WTC11 (cell line): ENCODE data around the gene BOLA2B. TPM values are rescaled to one million over a fixed set of nuclear protein-coding genes. Genes with fewer than 3 reads are reported as not detected.
A peak's percentile ranks its signal among the peaks of the same experiment; 100 is the strongest.

Experiments used
- ATAC-seq: fragments of 200-7000 bp; cut with Tn5 transposase; 2 replicates; pipeline ENCODE4 v1.10.0; 2021; ENCODE audit warnings: mild to moderate bottlenecking, moderate library complexity
- CTCF ChIA-PET: fragments of 300-600 bp; sonication (Branson Sonifier 250); formaldehyde crosslinking; loops from one replicate; lab custom pipeline; 2021; ENCODE audit warnings: antibody characterized with exemption; lab: Charles Lee
- POLR2A ChIA-PET: fragments of 350-600 bp; sonication (Branson Sonifier 250); formaldehyde crosslinking; loops from one replicate; lab custom pipeline; 2021; ENCODE audit warnings: antibody characterized with exemption; lab: Charles Lee
- DNase-seq: peaks from one replicate; pipeline ENCODE4 v3.0.0; 2021; ENCODE audit warnings: low spot score
- H3K27ac Mint-ChIP-seq: 2 replicates; pipeline ENCODE4 v1.8.0; 2021; ENCODE audit warnings: mixed read lengths
- H3K27me3 Mint-ChIP-seq: 2 replicates; pipeline ENCODE4 v1.8.0; 2021; ENCODE audit warnings: low read depth, mild to moderate bottlenecking, moderate library complexity, mixed read lengths
- H3K36me3 Mint-ChIP-seq: 2 replicates; pipeline ENCODE4 v1.8.0; 2021; ENCODE audit warnings: mixed read lengths
- H3K4me1 Mint-ChIP-seq: 2 replicates; pipeline ENCODE4 v1.8.0; 2022; ENCODE audit warnings: mixed read lengths
- H3K4me3 Mint-ChIP-seq: 2 replicates; pipeline ENCODE4 v1.8.0; 2021; ENCODE audit warnings: mild to moderate bottlenecking, moderate library complexity, mixed read lengths
- H3K9me3 Mint-ChIP-seq: 2 replicates; pipeline ENCODE4 v1.8.0; 2021; ENCODE audit warnings: mixed read lengths
- GABPB1 ChIP-seq: sonication (generic); formaldehyde crosslinking; IDR thresholded peaks from 2 replicates; pipeline ENCODE4 v1.8.1; 2023; ENCODE audit warnings: mild to moderate bottlenecking, missing genetic modification reagents
- MXD4 ChIP-seq: fragments of 250-450 bp; sonication (Bioruptor Pico); IDR thresholded peaks from 2 replicates; pipeline ENCODE4 v1.8.0; 2021; ENCODE audit warnings: mild to moderate bottlenecking, moderate library complexity, borderline replicate concordance
- PRRX2 ChIP-seq: fragments of 250-450 bp; sonication (Bioruptor Pico); IDR thresholded peaks from 2 replicates; pipeline ENCODE4 v1.8.0; 2021; ENCODE audit warnings: mild to moderate bottlenecking
- TP53 ChIP-seq: sonication (generic); formaldehyde crosslinking; IDR thresholded peaks from 2 replicates; pipeline ENCODE4 v1.8.1; 2023; ENCODE audit warnings: mild to moderate bottlenecking, missing genetic modification reagents
- ZNF263 ChIP-seq: sonication (generic); formaldehyde crosslinking; IDR thresholded peaks from 2 replicates; pipeline ENCODE4 v1.8.1; 2022; ENCODE audit warnings: low read depth, mild to moderate bottlenecking, moderate library complexity, missing genetic modification reagents
- total RNA-seq: library from RNA; stranded (reverse); gene quantifications from 3 replicates; pipeline ENCODE4 v1.2.3, GENCODE V29; 2021
- TF ChIP-seq, protein P1 (sequence below): fragments of 250-450 bp; sonication (Bioruptor Pico); IDR thresholded peaks from 2 replicates; pipeline ENCODE4 v1.9.0; 2021; ENCODE audit warnings: mild to moderate bottlenecking, borderline replicate concordance
- TF ChIP-seq, protein P2 (sequence below): sonication (generic); formaldehyde crosslinking; conservative IDR thresholded peaks from 2 replicates; pipeline ENCODE4 v1.8.1; 2023; ENCODE audit warnings: mild to moderate bottlenecking, low read depth, missing genetic modification reagents, moderate library complexity
- TF ChIP-seq, protein P3 (sequence below): fragments of 200-600 bp; IDR thresholded peaks from 2 replicates; pipeline ENCODE4 v1.8.0; 2022; ENCODE audit warnings: antibody characterized with exemption
- TF ChIP-seq, protein P4 (sequence below): sonication (generic); formaldehyde crosslinking; IDR thresholded peaks from 2 replicates; pipeline ENCODE4 v1.8.1; 2022; ENCODE audit warnings: mild to moderate bottlenecking, moderate library complexity, missing genetic modification reagents
- TF ChIP-seq, protein P5 (sequence below): sonication (generic); formaldehyde crosslinking; IDR thresholded peaks from 2 replicates; pipeline ENCODE4 v1.8.0; 2022; ENCODE audit warnings: mild to moderate bottlenecking, missing genetic modification reagents

BOLA2B gene
- total RNA-seq, 1 experiment from 2014 or later = 206 TPM

DNA sequence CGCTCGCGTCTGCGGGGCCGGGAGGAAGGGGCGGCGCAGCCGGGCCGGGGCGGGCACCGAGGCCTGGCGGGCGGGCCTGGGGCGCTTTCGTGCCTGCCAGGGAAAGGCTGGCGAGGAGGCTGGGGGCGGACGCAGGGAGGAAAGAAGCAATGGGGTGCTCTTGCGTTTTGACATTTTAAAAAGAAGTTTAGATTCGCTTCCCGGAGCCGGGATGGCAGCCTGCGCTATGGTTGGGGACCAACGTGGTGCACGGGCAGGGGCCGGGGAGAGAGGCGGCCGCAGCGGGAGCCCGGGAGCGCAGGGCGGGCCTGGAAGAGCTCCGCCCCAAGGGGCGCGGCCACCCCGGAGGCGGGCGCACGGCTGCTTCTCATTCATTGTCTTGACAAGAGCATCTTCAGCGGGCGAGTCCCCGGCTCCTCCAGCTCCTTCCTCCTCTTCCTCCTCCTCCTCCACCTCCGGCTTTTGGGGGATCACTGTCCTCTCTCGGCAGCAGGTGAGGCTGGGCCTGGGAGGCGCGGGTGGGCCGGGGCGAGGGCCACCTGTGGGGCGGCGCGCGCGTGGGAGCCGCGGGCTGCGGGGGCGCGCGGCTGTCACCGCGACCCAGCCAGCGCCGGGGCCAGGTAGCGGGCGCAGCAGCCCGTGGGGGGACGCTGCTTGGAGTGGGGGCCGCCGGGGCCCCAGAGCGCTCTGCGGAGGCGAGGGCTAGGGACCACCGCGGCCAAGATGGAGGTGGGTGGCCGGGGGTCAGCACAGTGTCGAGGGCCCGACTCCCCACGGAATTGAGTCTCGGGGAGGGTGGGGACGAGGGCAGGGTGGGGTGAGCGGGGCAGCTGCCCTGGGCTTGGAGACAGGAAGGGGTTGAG lies 10.0 kb downstream of the BOLA2B start, which contains the start of gene CORO1A (continued):
- TF ChIP-seq, protein P1, sequence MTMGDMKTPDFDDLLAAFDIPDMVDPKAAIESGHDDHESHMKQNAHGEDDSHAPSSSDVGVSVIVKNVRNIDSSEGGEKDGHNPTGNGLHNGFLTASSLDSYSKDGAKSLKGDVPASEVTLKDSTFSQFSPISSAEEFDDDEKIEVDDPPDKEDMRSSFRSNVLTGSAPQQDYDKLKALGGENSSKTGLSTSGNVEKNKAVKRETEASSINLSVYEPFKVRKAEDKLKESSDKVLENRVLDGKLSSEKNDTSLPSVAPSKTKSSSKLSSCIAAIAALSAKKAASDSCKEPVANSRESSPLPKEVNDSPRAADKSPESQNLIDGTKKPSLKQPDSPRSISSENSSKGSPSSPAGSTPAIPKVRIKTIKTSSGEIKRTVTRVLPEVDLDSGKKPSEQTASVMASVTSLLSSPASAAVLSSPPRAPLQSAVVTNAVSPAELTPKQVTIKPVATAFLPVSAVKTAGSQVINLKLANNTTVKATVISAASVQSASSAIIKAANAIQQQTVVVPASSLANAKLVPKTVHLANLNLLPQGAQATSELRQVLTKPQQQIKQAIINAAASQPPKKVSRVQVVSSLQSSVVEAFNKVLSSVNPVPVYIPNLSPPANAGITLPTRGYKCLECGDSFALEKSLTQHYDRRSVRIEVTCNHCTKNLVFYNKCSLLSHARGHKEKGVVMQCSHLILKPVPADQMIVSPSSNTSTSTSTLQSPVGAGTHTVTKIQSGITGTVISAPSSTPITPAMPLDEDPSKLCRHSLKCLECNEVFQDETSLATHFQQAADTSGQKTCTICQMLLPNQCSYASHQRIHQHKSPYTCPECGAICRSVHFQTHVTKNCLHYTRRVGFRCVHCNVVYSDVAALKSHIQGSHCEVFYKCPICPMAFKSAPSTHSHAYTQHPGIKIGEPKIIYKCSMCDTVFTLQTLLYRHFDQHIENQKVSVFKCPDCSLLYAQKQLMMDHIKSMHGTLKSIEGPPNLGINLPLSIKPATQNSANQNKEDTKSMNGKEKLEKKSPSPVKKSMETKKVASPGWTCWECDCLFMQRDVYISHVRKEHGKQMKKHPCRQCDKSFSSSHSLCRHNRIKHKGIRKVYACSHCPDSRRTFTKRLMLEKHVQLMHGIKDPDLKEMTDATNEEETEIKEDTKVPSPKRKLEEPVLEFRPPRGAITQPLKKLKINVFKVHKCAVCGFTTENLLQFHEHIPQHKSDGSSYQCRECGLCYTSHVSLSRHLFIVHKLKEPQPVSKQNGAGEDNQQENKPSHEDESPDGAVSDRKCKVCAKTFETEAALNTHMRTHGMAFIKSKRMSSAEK (CRISPR knock-in tag) = no peak
- TF ChIP-seq TP53 (CRISPR knock-in tag) = no peak
- 0 out of 2 replicates have a peak, but pooled peaks have one; percentile 22 for TF ChIP-seq GABPB1 (CRISPR knock-in tag)
- TF ChIP-seq, protein P2, sequence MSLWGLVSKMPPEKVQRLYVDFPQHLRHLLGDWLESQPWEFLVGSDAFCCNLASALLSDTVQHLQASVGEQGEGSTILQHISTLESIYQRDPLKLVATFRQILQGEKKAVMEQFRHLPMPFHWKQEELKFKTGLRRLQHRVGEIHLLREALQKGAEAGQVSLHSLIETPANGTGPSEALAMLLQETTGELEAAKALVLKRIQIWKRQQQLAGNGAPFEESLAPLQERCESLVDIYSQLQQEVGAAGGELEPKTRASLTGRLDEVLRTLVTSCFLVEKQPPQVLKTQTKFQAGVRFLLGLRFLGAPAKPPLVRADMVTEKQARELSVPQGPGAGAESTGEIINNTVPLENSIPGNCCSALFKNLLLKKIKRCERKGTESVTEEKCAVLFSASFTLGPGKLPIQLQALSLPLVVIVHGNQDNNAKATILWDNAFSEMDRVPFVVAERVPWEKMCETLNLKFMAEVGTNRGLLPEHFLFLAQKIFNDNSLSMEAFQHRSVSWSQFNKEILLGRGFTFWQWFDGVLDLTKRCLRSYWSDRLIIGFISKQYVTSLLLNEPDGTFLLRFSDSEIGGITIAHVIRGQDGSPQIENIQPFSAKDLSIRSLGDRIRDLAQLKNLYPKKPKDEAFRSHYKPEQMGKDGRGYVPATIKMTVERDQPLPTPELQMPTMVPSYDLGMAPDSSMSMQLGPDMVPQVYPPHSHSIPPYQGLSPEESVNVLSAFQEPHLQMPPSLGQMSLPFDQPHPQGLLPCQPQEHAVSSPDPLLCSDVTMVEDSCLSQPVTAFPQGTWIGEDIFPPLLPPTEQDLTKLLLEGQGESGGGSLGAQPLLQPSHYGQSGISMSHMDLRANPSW (CRISPR knock-in tag) = no peak
- TF ChIP-seq, protein P3, sequence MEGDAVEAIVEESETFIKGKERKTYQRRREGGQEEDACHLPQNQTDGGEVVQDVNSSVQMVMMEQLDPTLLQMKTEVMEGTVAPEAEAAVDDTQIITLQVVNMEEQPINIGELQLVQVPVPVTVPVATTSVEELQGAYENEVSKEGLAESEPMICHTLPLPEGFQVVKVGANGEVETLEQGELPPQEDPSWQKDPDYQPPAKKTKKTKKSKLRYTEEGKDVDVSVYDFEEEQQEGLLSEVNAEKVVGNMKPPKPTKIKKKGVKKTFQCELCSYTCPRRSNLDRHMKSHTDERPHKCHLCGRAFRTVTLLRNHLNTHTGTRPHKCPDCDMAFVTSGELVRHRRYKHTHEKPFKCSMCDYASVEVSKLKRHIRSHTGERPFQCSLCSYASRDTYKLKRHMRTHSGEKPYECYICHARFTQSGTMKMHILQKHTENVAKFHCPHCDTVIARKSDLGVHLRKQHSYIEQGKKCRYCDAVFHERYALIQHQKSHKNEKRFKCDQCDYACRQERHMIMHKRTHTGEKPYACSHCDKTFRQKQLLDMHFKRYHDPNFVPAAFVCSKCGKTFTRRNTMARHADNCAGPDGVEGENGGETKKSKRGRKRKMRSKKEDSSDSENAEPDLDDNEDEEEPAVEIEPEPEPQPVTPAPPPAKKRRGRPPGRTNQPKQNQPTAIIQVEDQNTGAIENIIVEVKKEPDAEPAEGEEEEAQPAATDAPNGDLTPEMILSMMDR = no peak
- peak; percentile 84 for TF ChIP-seq ZNF263 (CRISPR knock-in tag)

DNA sequence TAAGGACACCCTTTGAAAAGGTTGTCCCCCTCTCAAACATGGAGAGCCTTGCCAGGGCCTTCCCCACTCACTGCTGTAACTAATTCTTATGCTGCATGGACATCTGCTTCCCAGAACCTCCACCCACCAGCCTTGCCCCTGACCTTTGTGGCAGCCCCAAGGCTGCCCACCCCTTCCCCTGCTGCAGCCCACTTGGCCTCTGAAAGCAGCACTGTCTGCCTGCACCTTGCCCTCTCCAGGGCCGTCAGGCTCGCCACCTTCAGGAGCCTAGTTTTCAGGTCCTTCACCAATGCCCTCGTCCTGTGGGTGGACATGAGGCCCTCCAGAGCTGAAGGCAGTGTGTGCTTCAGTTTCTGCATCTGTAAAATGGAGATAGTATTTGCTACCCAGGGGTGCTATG lies 12.7 kb downstream of the BOLA2B start:
- H3K9me3 Mint-ChIP-seq = no peaks in the 10 kb centered on the region
- ATAC-seq (no peak), DNase-seq (no peak)
- H3K27me3 Mint-ChIP-seq = peaks cover 54% of the 10 kb centered on the region
- TF ChIP-seq, protein P4, sequence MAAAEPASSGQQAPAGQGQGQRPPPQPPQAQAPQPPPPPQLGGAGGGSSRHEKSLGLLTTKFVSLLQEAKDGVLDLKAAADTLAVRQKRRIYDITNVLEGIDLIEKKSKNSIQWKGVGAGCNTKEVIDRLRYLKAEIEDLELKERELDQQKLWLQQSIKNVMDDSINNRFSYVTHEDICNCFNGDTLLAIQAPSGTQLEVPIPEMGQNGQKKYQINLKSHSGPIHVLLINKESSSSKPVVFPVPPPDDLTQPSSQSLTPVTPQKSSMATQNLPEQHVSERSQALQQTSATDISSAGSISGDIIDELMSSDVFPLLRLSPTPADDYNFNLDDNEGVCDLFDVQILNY = no peak
- TF ChIP-seq, protein P5, sequence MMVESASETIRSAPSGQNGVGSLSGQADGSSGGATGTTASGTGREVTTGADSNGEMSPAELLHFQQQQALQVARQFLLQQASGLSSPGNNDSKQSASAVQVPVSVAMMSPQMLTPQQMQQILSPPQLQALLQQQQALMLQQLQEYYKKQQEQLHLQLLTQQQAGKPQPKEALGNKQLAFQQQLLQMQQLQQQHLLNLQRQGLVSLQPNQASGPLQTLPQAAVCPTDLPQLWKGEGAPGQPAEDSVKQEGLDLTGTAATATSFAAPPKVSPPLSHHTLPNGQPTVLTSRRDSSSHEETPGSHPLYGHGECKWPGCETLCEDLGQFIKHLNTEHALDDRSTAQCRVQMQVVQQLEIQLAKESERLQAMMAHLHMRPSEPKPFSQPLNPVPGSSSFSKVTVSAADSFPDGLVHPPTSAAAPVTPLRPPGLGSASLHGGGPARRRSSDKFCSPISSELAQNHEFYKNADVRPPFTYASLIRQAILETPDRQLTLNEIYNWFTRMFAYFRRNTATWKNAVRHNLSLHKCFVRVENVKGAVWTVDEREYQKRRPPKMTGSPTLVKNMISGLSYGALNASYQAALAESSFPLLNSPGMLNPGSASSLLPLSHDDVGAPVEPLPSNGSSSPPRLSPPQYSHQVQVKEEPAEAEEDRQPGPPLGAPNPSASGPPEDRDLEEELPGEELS (CRISPR knock-in tag) = no peak
- TF ChIP-seq MXD4 (CRISPR knock-in tag) (no peak), PRRX2 (CRISPR knock-in tag) (no peak)
- no peak overlapping the region for H3K4me3 Mint-ChIP-seq
- POLR2A ChIA-PET = no interaction called here
- no peaks in the 10 kb centered on the region for H3K36me3 Mint-ChIP-seq
- CTCF ChIA-PET = interaction anchor here (0.7 kb wide), 1 partner anchor 149 kb away, joined by 3 read pairs; no protein-coding TSS in a partner anchor
- 0 out of 2 replicates have a peak, but pooled peaks cover 3% of the 10 kb centered on the region for H3K4me1 Mint-ChIP-seq
- no peak overlapping the region for H3K27ac Mint-ChIP-seq
